HAP-1 (cell line): ENCODE measurements around the gene SLC5A10.

Source experiments
- DNase-seq, 2 experiments: peaks; one replicate each; pipeline ENCODE4 v3.0.0-alpha.2; 2016 to 2020; ENCODE audit warnings: low spot score in 2 of 2
- H3K27me3 ChIP-seq: fragments of 250-450 bp; sonication (Bioruptor Pico); 2 replicates; pipeline ENCODE4 v1.5.1; 2020; ENCODE audit warnings: low read depth, mild to moderate bottlenecking, moderate library complexity
- H3K36me3 ChIP-seq: fragments of 250-450 bp; sonication (Bioruptor Pico); replicated peaks from 2 replicates; pipeline ENCODE4 v1.5.1; 2020; ENCODE audit warnings: mild to moderate bottlenecking
- H3K4me1 ChIP-seq: fragments of 250-450 bp; sonication (Bioruptor Pico); 2 replicates; pipeline ENCODE4 v1.5.1; 2020; ENCODE audit warnings: mild to moderate bottlenecking
- H3K4me3 ChIP-seq: fragments of 250-450 bp; sonication (Bioruptor Pico); 2 replicates; pipeline ENCODE4 v1.5.1; 2020; ENCODE audit warnings: mild to moderate bottlenecking, moderate library complexity
- H3K9me3 ChIP-seq: fragments of 250-450 bp; sonication (Bioruptor Pico); 2 replicates; pipeline ENCODE4 v1.5.1; 2020; ENCODE audit warnings: mild to moderate bottlenecking, moderate library complexity
- in situ Hi-C: fragments of 300-500 bp; cut with MboI; formaldehyde crosslinking; loops from 3 replicates; pipeline ENCODE4 v1.14.3; 2020; ENCODE audit warnings: low sequenced_read_pairs, inconsistent platforms, mixed read lengths

The SLC5A10 gene

GRCh38 chr17:18987230-18987610, 35.3 kb downstream of the SLC5A10 start:
- H3K36me3 ChIP-seq = no peaks in the 10 kb centered on the region
- DNase-seq = no peak
- H3K27me3 ChIP-seq = no peaks in the 10 kb centered on the region
- in situ Hi-C loops = loop anchor here (25.0 kb wide), 1 partner anchor 650 kb away; the partner anchor contains the start of gene ALDH3A2
- H3K9me3 ChIP-seq = no peaks in the 10 kb centered on the region
- no peak overlapping the region for H3K4me3 ChIP-seq
- no peaks in the 10 kb centered on the region for H3K4me1 ChIP-seq

GRCh38 chr17:18987862-18988545, 36.0 kb downstream of the SLC5A10 start:
- in situ Hi-C loops = loop anchor here (25.0 kb wide), 1 partner anchor 649 kb away; the partner anchor contains the start of gene ALDH3A2
- no peaks in the 10 kb centered on the region for H3K36me3 ChIP-seq
- no peak overlapping the region for H3K4me3 ChIP-seq

GRCh38 chr17:18988546-18989173, 36.7 kb downstream of the SLC5A10 start:
- no peak for DNase-seq

More at GRCh38 chr17:18987862-18988545, 36.0 kb downstream of the SLC5A10 start:
- DNase-seq = no peak
- H3K27me3 ChIP-seq = no peaks in the 10 kb centered on the region
- no peaks in the 10 kb centered on the region for H3K4me1 ChIP-seq
- no peaks in the 10 kb centered on the region for H3K9me3 ChIP-seq

GRCh38 chr17:18990331-18990730, 38.4 kb downstream of the SLC5A10 start:
- no peaks in the 10 kb centered on the region for H3K36me3 ChIP-seq

More at GRCh38 chr17:18988546-18989173, 36.7 kb downstream of the SLC5A10 start:
- H3K27me3 ChIP-seq = no peaks in the 10 kb centered on the region
- no peak overlapping the region for H3K4me3 ChIP-seq
- H3K4me1 ChIP-seq = no peaks in the 10 kb centered on the region
- H3K9me3 ChIP-seq = no peaks in the 10 kb centered on the region
- H3K36me3 ChIP-seq = no peaks in the 10 kb centered on the region
- in situ Hi-C loops = loop anchor here (25.0 kb wide), 1 partner anchor 649 kb away; the partner anchor contains the start of gene ALDH3A2

GRCh38 chr17:18991531-18992315, 39.8 kb downstream of the SLC5A10 start:
- no peaks in the 10 kb centered on the region for H3K36me3 ChIP-seq
- H3K9me3 ChIP-seq = peaks cover 6% of the 10 kb centered on the region
- DNase-seq = no peak
- H3K27me3 ChIP-seq = no peaks in the 10 kb centered on the region
- no peak overlapping the region for H3K4me3 ChIP-seq
- in situ Hi-C loops = loop anchor here (25.0 kb wide), 1 partner anchor 646 kb away; the partner anchor contains the start of gene ALDH3A2
- H3K4me1 ChIP-seq = no peaks in the 10 kb centered on the region

More at GRCh38 chr17:18990331-18990730, 38.4 kb downstream of the SLC5A10 start:
- no peak overlapping the region for H3K4me3 ChIP-seq
- peaks cover 4% of the 10 kb centered on the region; the same call in 1 of the 2 replicates for H3K9me3 ChIP-seq
- no peaks in the 10 kb centered on the region for H3K4me1 ChIP-seq
- H3K27me3 ChIP-seq = no peaks in the 10 kb centered on the region
- in situ Hi-C loops = loop anchor here (25.0 kb wide), 1 partner anchor 647 kb away; the partner anchor contains the start of gene ALDH3A2
- DNase-seq = no peak

- Histone ChIP-seq H3K4me3 (no peak overlapping the region), H3K9me3 (peaks cover 6% of the 10 kb centered on the region), H3K4me1 (no peaks in the 10 kb centered on the region), H3K36me3 (no peaks in the 10 kb centered on the region), H3K27me3 (no peaks in the 10 kb centered on the region)
- DNase-seq = no peak
- in situ Hi-C loops = loop anchor here (25.0 kb wide), 1 partner anchor 645 kb away; the partner anchor contains the start of gene ALDH3A2
Measured at GRCh38 chr17:18992454-18993130, 40.6 kb downstream of the SLC5A10 start.

GRCh38 chr17:18993905-18994526, 42.1 kb downstream of the SLC5A10 start:
- H3K4me3 ChIP-seq = no peak overlapping the region
- H3K27me3 ChIP-seq = no peaks in the 10 kb centered on the region
- no peak for DNase-seq
- in situ Hi-C loops = loop anchor here (25.0 kb wide), 1 partner anchor 643 kb away; the partner anchor contains the start of gene ALDH3A2
- H3K9me3 ChIP-seq = peaks cover 6% of the 10 kb centered on the region
- H3K36me3 ChIP-seq = no peaks in the 10 kb centered on the region
- no peaks in the 10 kb centered on the region for H3K4me1 ChIP-seq

GRCh38 chr17:18994631-18995030, 42.7 kb downstream of the SLC5A10 start:
- Histone ChIP-seq H3K9me3 (peaks cover 6% of the 10 kb centered on the region), H3K4me1 (no peaks in the 10 kb centered on the region), H3K36me3 (no peaks in the 10 kb centered on the region), H3K4me3 (no peak overlapping the region), H3K27me3 (no peaks in the 10 kb centered on the region)
- no peak for DNase-seq
- in situ Hi-C loops = loop anchor here (25.0 kb wide), 1 partner anchor 643 kb away; the partner anchor contains the start of gene ALDH3A2

GRCh38 chr17:18995220-18995619, 43.3 kb downstream of the SLC5A10 start:
- no peaks in the 10 kb centered on the region for H3K4me1 ChIP-seq
- no peaks in the 10 kb centered on the region for H3K36me3 ChIP-seq
- peaks cover 6% of the 10 kb centered on the region for H3K9me3 ChIP-seq
- in situ Hi-C loops = loop anchor here (25.0 kb wide), 1 partner anchor 642 kb away; the partner anchor contains the start of gene ALDH3A2
- no peak for DNase-seq
- no peak overlapping the region for H3K4me3 ChIP-seq
- H3K27me3 ChIP-seq = no peaks in the 10 kb centered on the region

GRCh38 chr17:18996458-18996857, 44.5 kb downstream of the SLC5A10 start:
- no peak for DNase-seq
- in situ Hi-C loops = loop anchor here (25.0 kb wide), 1 partner anchor 641 kb away; the partner anchor contains the start of gene ALDH3A2
- no peaks in the 10 kb centered on the region for H3K4me1 ChIP-seq
- no peaks in the 10 kb centered on the region for H3K36me3 ChIP-seq
- H3K9me3 ChIP-seq = peaks cover 6% of the 10 kb centered on the region
- H3K4me3 ChIP-seq = no peak overlapping the region
- H3K27me3 ChIP-seq = no peaks in the 10 kb centered on the region

- DNase-seq = no peak
- Histone ChIP-seq H3K27me3 (no peaks in the 10 kb centered on the region), H3K9me3 (peaks cover 6% of the 10 kb centered on the region), H3K36me3 (no peaks in the 10 kb centered on the region), H3K4me1 (no peaks in the 10 kb centered on the region), H3K4me3 (no peak overlapping the region)
- in situ Hi-C loops = loop anchor here (25.0 kb wide), 1 partner anchor 640 kb away; the partner anchor contains the start of gene ALDH3A2
Measured at GRCh38 chr17:18997650-18998196, 45.8 kb downstream of the SLC5A10 start.

GRCh38 chr17:18999394-18999793, 47.4 kb downstream of the SLC5A10 start:
- H3K27me3 ChIP-seq = no peaks in the 10 kb centered on the region
- H3K36me3 ChIP-seq = no peaks in the 10 kb centered on the region
- peaks cover 6% of the 10 kb centered on the region for H3K9me3 ChIP-seq
- in situ Hi-C loops = loop anchor here (25.0 kb wide), 1 partner anchor 638 kb away; the partner anchor contains the start of gene ALDH3A2
- H3K4me1 ChIP-seq = no peaks in the 10 kb centered on the region
- no peak overlapping the region for H3K4me3 ChIP-seq
- DNase-seq = no peak
